22Rv1 (cell line): ENCODE results near the gene APOA5.

Experiments used
- CTCF ChIP-seq: fragments of 450-650 bp; IDR thresholded peaks from 2 replicates; pipeline ENCODE4 v1.5.1; 2017; ENCODE audit warnings: mild to moderate bottlenecking
- ZFX ChIP-seq: fragments of 450-650 bp; IDR thresholded peaks from 2 replicates; pipeline ENCODE4 v1.6.1; 2017; ENCODE audit warnings: antibody characterized with exemption, borderline replicate concordance

- TF ChIP-seq CTCF (no peak), ZFX (no peak)
Observed at GRCh38 chr11:116807601-116808261, 16.1 kb upstream of the APOA5 start.
